ENCODE data around the gene BBS12.

The BBS12 gene

DNA sequence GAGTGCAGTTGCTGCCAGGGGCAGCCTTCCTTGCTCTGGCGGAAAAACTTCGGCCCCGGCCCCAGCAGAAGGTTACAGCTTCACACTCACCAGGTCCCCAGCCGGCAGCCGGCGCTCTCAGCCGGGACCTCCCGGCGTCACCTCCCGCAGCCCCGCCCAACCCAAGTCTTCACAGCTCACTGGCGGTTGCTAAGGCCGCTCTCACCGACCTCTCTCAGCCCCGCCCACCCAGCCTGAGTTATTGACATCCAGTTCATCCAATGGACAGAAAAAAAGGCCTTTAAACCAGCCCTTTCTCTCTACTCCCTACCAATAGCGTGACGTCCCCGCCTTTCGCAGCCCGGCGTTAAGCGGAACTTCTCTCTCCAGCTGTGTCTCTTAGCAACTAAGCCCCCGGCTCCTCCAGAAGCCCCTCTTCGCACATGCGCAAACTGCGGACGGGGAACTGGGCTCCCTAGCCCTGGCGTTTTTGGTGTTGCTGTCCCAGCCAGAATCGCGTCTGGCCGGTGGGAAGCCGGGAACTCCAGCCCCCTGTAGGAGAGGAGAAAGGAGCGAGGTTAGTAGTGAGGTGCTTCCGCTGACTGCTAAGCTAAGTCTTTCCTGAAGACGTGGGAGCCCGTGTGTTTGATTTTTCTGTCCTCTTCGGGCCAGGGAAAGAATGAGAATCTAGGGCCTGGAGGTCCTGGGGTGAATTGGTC, at the start of gene BBS12:
BBS12 (plus strand) TSS at position 376 of the 698 bp plus-strand sequence. CDS start 9,189 bp downstream, outside the sequence.
- Histone ChIP-seq H3K27me3 (ENCODE audit: insufficient read depth, insufficient read length) (no peaks in the 10 kb centered on the region), H3K36me3 (ENCODE audit: insufficient read depth, insufficient read length, low read length) (no peaks in the 10 kb centered on the region), H3K4me3 (ENCODE audit: insufficient read length, low read depth) (peak within 1 kb of the TSS; percentile 79), H3K4me1 (ENCODE audit: insufficient read depth, insufficient read length) (no peaks in the 10 kb centered on the region), H3K9ac (ENCODE audit: insufficient read length, low read depth) (peak within 1 kb of the TSS; percentile 76), H3K9me3 (ENCODE audit: insufficient read depth, low read length) (peaks cover 6% of the 10 kb centered on the region; the same call in 1 of the 2 replicates)
- no peak for TF ChIP-seq YY1 (IDR thresholded peaks at IDR 0.05; ENCODE audit: insufficient read depth, insufficient read length)
- no peak for TF ChIP-seq ZNF274 (IDR thresholded peaks at IDR 0.05; ENCODE audit: low read depth, low read length)
- TF ChIP-seq SUZ12 (IDR thresholded peaks at IDR 0.05; ENCODE audit: extremely low read depth, insufficient read depth, insufficient read length), result no peak
- DNase-seq (ENCODE audit: low read depth, low spot score), result peak; percentile 94

DNA sequence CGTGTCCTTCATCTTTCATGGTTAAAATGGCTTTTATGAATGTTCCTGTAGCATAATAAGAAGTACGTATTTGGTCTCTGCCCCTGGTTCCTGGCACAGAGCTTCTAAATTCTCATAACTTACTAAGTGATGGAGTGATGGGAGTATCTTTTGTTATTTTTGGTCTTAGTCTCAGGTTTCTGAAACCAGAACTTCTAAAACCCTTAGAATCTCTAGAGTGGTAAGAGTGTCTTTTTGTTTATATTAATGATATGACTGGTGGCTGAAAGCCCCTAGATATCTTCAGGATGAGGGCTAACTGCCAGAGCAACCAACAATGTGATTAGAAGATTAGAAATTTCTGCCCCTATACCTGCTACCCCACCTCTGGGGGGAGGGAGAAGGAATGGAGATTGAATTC, 45.8 kb upstream of the BBS12 start:
- TF ChIP-seq SUZ12 (IDR thresholded peaks at IDR 0.05; ENCODE audit: extremely low read depth, insufficient read depth, insufficient read length), result no peak
- TF ChIP-seq ZNF274 (IDR thresholded peaks at IDR 0.05; ENCODE audit: low read depth, low read length), result no peak
- TF ChIP-seq YY1 (IDR thresholded peaks at IDR 0.05; ENCODE audit: insufficient read depth, insufficient read length), result no peak
- Histone ChIP-seq H3K36me3 (ENCODE audit: insufficient read depth, insufficient read length, low read length) (no peaks in the 10 kb centered on the region), H3K9me3 (ENCODE audit: insufficient read depth, low read length) (peaks cover 4% of the 10 kb centered on the region; the same call in 1 of the 2 replicates), H3K9ac (ENCODE audit: insufficient read length, low read depth) (no peak overlapping the region), H3K4me1 (ENCODE audit: insufficient read depth, insufficient read length) (no peaks in the 10 kb centered on the region), H3K4me3 (ENCODE audit: insufficient read length, low read depth) (no peak overlapping the region), H3K27me3 (ENCODE audit: insufficient read depth, insufficient read length) (no peaks in the 10 kb centered on the region)
- no peak for DNase-seq (ENCODE audit: low read depth, low spot score)

- TF ChIP-seq YY1 (IDR thresholded peaks at IDR 0.05; ENCODE audit: insufficient read depth, insufficient read length) (no peak), ZNF274 (IDR thresholded peaks at IDR 0.05; ENCODE audit: low read depth, low read length) (no peak)
- no peak for DNase-seq (ENCODE audit: low read depth, low spot score)
- no peaks in the 10 kb centered on the region for H3K36me3 ChIP-seq (ENCODE audit: insufficient read depth, insufficient read length, low read length)
- H3K4me3 ChIP-seq (ENCODE audit: insufficient read length, low read depth), result no peak overlapping the region
- no peaks in the 10 kb centered on the region for H3K27me3 ChIP-seq (ENCODE audit: insufficient read depth, insufficient read length)
- H3K4me1 ChIP-seq (ENCODE audit: insufficient read depth, insufficient read length), result no peaks in the 10 kb centered on the region
- no peaks in the 10 kb centered on the region for H3K9me3 ChIP-seq (ENCODE audit: insufficient read depth, low read length)
- H3K9ac ChIP-seq (ENCODE audit: insufficient read length, low read depth), result no peak overlapping the region
These were observed 44.9 kb upstream of the BBS12 start for GRCh38 chr4:122687531-122688061.

DNA sequence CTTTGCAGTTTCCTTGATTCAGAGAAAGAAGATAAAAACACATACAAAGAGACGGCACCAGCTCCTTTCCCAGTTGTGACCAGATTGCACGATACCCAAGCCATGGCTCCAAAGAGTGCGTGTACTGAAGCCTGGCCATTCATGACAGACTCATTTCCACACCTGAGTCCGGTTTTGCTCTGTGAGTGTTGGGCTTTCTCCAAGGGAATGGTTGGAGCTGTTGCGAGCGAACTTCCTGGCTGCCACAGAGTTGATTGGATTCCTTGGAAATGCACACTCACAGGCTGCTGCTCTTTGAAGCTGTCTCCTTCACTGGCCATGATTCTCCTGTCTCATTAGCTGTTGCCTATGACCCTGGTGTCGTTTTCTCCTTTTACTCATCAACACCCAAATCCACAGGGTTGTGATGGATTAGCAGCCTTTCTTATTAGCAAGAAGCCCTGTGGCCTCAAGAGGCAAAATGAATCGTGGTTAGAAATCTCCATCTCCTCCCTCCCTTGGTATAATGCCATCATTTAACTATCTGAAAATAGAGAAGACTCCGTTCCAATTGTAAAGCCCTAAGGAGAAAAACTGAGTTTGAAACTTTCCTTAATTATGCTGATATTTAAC, 43.9 kb upstream of the BBS12 start:
- Histone ChIP-seq H3K4me1 (ENCODE audit: insufficient read depth, insufficient read length) (no peaks in the 10 kb centered on the region), H3K27me3 (ENCODE audit: insufficient read depth, insufficient read length) (no peaks in the 10 kb centered on the region), H3K9ac (ENCODE audit: insufficient read length, low read depth) (no peak overlapping the region), H3K4me3 (ENCODE audit: insufficient read length, low read depth) (no peak overlapping the region), H3K9me3 (ENCODE audit: insufficient read depth, low read length) (no peaks in the 10 kb centered on the region), H3K36me3 (ENCODE audit: insufficient read depth, insufficient read length, low read length) (no peaks in the 10 kb centered on the region)
- TF ChIP-seq SUZ12 (IDR thresholded peaks at IDR 0.05; ENCODE audit: extremely low read depth, insufficient read depth, insufficient read length) (no peak), ZNF274 (IDR thresholded peaks at IDR 0.05; ENCODE audit: low read depth, low read length) (no peak)
- no peak for DNase-seq (ENCODE audit: low read depth, low spot score)

- Histone ChIP-seq H3K36me3 (ENCODE audit: insufficient read depth, insufficient read length, low read length) (no peaks in the 10 kb centered on the region), H3K4me1 (ENCODE audit: insufficient read depth, insufficient read length) (no peaks in the 10 kb centered on the region), H3K27me3 (ENCODE audit: insufficient read depth, insufficient read length) (no peaks in the 10 kb centered on the region), H3K9me3 (ENCODE audit: insufficient read depth, low read length) (no peaks in the 10 kb centered on the region), H3K4me3 (ENCODE audit: insufficient read length, low read depth) (no peak overlapping the region), H3K9ac (ENCODE audit: insufficient read length, low read depth) (no peak overlapping the region)
- no peak for TF ChIP-seq YY1 (IDR thresholded peaks at IDR 0.05; ENCODE audit: insufficient read depth, insufficient read length)
- TF ChIP-seq SUZ12 (IDR thresholded peaks at IDR 0.05; ENCODE audit: extremely low read depth, insufficient read depth, insufficient read length), result no peak
- TF ChIP-seq ZNF274 (IDR thresholded peaks at IDR 0.05; ENCODE audit: low read depth, low read length), result no peak
- DNase-seq (ENCODE audit: low read depth, low spot score), result no peak
These were observed 42.5 kb upstream of the BBS12 start for GRCh38 chr4:122689972-122690371.

GRCh38 chr4:122691988-122692387, 40.5 kb upstream of the BBS12 start:
- no peak overlapping the region for H3K9ac ChIP-seq (ENCODE audit: insufficient read length, low read depth)
- H3K27me3 ChIP-seq (ENCODE audit: insufficient read depth, insufficient read length), result no peaks in the 10 kb centered on the region
- TF ChIP-seq SUZ12 (IDR thresholded peaks at IDR 0.05; ENCODE audit: extremely low read depth, insufficient read depth, insufficient read length), result no peak
- no peak for TF ChIP-seq YY1 (IDR thresholded peaks at IDR 0.05; ENCODE audit: insufficient read depth, insufficient read length)
- no peak for TF ChIP-seq ZNF274 (IDR thresholded peaks at IDR 0.05; ENCODE audit: low read depth, low read length)
- H3K4me1 ChIP-seq (ENCODE audit: insufficient read depth, insufficient read length), result no peaks in the 10 kb centered on the region
- no peaks in the 10 kb centered on the region for H3K36me3 ChIP-seq (ENCODE audit: insufficient read depth, insufficient read length, low read length)
- no peak for DNase-seq (ENCODE audit: low read depth, low spot score)
- H3K9me3 ChIP-seq (ENCODE audit: insufficient read depth, low read length), result no peaks in the 10 kb centered on the region; the same call in 1 of the 2 replicates
- no peak overlapping the region for H3K4me3 ChIP-seq (ENCODE audit: insufficient read length, low read depth)

Measured in NT2/D1 (cell line).